NCI-H2227 (cell line): ENCODE results near the gene MED27.
"Not testable (repeated sequence)": the region's sequence is repeated elsewhere in the genome, so short reads cannot be mapped to it uniquely, and the experiment has no call there.

Source experiments
- DNase-seq: peaks from one replicate; lab custom pipeline; 2025; ENCODE audit not compliant: unreplicated experiment; lab: John Stamatoyannopoulos, UW

MED27 gene

DNA sequence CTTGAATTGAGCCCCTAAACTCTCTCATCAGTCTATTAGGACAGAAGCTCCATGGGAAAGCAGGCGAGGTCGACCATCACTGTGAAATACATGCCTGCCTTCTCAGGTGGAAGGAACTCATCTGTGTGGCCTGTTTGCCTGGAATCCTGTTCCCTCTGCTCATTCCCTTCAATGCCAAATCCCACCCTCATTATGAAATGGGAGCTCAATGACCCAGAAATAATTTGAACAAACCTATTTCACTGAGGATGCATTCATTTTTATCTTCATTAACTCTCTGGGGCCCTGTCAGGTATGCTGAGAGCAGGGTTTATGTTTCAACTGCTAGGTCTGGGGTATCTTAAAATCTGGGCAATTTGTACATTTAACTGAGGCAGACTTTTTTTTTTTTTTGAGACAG is 142.2 kb downstream of the MED27 start:
- DNase-seq, result no peak

DNA sequence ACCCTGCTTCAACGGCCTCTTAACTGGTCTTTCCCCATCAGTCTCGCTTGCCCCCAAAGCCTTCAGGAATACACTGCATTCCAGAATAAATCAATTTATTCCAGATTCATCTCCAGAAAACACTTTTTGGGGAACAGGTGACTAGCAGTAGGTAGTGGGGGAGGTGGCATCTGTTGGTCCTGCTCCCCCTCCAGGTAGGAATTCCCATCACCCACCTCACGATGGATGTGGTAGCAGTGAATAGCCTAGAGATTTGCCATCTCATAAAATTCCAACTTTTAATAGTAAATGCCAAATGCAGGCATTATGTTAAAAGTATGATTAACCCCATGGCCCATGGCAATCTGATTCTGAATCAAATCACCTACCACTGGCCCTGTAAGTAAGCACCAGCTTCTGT is 142.7 kb downstream of the MED27 start:
- DNase-seq, result no peak

DNA sequence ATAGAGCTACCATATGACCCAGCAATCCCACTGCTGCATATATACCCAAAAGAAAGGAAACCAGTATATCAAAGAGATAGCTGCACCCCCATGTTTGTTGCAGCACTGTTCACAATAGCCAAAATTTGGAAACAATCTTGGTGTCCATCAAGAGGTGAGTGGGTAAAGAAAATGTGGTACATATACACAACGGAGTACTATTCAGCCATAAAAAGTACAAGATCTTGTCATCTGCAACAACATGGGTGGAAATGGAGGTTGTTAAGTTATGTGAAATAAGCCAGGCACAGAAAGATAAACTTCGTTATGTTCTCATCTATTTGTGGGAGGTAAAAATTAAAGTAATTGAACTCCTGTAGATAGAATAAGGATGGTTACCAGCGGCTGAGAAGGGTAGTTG is 145.0 kb downstream of the MED27 start:
- no peak for DNase-seq

DNA sequence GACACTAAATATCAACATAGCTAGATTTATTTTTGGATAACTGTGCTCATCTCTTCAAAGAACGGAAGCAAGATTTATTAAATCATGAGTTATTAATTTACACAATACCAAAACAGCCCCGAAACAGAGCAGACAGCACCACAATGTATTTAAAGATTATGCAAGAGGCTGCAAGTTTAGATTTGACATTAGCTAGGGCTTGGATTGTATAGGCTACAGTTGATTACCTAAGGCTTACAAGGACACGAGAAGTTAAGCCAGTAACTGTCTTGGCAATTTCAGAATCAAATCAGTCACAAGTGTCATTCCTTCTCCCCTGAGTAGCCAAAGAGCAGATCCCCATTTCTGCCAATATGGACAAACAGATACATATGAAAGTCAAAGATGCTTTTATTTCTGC is 152.6 kb downstream of the MED27 start:
- no peak for DNase-seq

DNA sequence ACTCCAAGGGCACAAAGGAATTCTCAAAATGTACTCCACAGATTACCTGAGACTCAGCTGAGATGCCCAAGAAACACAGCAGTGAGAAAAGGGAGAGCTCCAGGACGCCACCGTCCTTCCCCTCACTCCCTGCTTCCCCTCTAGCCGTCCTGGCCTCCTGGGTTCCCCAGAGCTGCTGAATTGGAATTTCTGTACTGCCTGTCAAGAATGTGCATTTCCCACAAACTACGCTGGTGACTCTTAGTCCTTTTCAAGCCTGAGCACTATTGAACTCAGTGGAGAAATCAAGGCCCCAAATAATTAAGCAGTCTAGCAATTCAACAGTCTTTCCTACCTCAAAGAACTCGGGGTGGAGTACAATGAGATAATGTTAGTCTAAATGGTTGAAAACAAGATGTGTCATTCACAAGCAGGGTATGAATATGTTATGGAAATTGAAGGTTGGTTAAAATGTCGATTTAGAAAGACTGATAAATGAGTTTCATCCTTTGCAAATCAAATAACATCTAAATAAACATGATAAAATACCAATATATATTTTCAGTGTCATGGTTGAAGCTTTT is 153.2 kb downstream of the MED27 start:
- DNase-seq, result no peak

DNA sequence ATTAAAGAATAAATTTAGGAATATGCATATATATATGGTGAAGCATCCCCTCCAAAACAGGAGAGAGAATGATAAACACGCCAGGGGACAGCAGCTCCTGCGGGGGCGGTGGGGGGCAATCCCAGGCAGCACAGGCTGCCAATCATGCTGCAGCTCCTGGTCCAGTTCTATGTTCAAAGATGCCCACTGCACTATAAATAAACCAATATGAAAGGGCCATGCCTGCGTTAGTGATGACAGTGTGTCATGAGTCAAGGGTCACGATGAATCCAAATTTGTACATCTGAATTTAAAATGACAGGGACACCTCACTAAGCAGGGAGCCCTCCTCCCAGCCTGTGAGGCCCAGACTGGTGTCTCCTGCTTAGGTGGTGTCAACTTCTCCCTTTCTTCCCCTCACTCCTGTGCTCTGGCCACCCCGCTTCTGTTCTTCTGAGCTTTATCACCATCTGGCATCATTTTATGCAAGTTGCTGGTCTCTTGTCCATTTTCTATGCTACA is 153.9 kb downstream of the MED27 start:
- DNase-seq, result no peak

DNA sequence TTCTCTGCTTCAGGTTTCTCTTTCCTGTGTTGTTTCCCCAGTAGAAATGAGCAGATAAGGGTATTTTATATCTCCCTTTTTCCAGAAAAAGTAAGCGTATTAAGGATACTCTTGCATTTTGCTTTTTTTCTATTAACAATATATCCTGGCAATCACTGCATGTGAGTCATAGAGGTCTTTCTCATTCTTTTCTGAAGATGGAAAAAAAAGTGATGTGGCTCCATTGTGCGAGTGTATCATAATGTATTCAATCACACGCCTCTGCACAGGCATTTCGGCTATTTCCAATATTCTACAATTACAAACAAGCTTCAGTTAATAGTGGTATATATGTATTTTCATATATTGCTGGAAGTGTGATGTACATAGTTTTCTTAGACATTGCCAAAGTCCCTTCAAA is 155.9 kb downstream of the MED27 start:
- no peak for DNase-seq

DNA sequence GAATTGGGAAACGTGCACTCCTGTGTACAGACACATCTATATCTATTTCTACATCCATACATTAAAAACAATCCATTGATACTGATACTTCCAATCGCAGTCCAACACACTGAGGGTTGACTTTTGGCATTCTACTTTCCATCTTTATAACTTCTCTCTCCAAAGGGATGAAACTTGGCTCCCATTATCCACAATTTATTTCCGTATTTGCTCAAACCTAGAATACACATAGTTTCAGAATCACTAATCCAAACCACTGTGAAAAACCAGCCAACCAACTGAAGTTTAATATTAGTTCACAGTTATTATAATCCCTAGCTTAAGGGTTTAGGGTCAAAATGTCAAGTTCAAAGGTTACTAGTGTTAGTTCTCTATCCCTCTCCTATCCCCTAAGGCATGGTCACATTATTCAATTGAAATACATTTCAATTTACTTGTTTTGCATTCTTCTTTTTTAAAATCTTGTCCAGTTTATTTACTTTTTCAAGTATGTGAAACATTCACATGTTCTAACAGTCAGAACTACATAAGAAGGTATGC is 156.5 kb downstream of the MED27 start:
- DNase-seq, result no peak

DNA sequence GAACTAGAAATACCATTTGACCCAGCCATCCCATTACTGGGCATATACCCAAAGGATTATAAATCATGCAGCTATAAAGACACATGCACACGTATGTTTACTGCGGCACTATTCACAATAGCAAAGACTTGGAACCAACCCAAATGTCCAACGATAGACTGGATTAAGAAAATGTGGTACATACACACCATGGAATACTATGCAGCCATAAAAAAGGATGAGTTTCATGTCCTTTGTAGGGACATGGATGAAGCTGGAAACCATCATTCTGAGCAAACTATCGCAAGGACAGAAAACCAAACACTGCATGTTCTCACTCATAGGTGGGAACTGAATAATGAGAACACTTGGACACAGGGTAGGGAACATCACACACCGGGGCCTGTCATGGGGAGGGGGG is 158.0 kb downstream of the MED27 start:
- DNase-seq, result not testable (repeated sequence)

DNA sequence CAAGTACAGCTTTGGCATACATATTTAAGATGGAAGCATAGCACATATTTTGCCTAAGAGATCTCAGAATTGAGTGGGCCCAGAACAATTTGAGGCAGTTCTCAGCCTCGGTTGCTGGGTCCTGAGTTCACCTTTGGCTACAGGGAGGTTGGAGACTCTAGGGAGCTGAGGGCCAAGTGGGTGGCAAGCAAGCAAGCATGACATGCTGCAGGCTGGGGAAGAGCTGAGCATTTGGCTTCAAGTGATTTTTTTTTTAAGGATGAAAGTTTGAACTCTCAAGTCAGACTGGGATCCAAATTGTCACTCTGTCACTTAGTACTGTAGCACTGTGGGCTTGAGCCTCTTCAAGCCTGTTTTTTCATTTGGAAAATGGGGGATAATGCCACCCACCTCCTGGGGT is 160.5 kb downstream of the MED27 start:
- no peak for DNase-seq

DNA sequence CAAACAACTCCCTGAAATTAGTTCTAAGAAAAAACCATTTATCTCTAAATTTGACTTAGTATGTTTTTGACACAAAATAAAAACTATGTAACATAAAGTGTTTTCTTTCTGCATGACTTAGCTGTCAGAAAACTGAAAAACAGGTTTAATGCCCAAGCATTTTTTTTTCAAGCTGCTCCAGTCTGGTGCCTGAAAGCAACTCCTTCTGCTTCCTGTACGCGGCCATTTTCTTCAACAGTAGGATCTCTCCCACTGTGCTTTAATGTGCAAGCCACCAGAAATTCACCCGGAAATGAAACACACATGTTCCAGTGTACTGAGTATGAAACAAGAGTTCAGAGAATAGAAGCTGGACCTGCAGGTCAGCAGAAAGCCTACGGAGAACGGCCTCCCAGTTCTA is 161.2 kb downstream of the MED27 start:
- peak; percentile 8 for DNase-seq

DNA sequence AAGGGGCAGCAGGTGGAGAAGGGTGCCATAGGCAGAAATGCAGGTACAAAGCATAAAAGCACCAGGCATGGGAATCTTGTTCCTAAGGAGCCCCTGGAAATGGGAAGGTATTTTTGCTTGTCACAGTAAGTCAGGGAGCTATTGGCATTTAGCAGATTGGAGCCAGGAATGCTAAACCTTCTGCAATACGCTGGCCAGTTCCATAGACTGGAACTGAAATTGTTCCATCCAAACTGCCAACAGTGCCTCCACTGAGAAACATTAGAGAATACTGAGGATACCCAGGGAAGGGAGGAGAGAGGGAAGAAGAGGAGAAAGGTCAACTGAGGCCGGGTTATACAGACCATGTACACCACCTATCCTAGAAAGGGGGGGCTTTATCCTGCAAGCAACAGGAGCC is 162.7 kb downstream of the MED27 start:
- DNase-seq, result no peak

DNA sequence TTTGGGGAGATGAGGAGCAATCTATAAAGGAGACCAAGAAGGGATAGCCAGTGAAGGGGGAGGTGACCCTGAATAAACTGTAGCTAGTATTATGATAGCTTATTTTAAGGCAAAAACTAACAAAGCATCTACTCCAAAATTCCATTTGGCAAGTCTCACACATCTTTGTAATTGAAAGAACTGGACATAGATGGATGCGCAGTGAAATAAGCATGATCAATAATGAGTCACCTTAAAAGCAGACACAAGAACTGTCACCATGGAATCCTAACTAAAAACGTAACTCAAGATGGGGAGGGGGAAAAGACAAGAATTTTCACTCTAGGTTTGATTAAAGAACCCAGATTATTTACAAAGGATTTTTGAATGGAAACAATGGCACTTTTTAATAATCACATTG is 164.5 kb downstream of the MED27 start:
- DNase-seq, result no peak

DNA sequence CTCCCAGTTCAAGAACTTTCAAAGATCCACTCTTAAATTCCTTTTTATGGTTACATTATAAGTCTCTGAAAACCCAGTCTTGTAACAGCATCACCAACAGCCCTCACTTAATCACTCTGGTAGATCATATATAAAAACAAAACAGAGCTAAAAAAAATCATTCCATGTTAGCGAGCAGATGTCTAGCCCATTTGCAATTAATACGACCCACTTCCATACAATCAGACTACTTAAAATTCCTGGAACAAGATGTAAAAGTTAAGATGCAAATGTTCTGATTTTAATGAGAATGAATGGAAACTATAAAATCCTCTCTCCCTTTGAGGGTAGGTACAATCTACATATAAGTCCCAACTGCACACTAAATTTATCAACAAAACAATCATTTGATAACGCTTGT is 167.0 kb downstream of the MED27 start:
- no peak for DNase-seq

DNA sequence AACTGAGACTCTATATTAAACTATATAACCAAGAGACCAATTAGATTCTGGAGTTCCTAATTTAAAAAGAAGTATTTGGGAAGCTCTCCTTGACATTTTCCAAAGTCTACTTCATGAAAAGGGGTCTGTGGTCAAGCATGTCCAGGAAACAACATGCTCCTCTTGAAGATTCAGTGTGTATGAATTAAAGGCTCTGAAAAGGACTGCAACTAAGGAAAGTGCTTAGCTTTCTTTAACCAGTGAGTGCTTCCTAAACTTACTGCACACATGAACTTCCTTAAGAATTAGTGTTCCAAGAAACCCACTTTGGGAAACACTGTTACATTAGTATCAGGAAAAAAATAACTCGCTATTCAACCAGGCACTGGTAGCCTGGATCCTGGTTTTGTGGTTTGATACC is 167.6 kb downstream of the MED27 start:
- no peak for DNase-seq

DNA sequence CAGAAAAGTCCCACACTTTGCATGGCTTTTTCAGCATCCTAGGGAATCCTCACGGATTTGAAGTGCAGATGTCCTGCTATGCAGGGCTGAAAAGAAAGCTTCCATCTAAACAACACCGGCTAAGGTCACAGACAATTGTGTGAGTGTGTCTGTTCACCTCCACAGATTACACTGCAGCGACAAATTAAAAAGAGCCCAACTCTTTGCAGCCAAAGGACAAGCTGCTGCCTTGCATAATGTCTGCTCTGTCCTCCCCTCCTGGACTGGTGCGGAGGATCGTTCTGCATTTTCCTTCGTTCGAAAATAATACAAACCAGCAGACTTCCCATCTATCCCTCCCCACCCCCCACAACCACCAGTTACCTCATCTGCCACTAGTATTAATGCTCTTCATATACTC is 169.1 kb downstream of the MED27 start:
- no peak for DNase-seq

DNA sequence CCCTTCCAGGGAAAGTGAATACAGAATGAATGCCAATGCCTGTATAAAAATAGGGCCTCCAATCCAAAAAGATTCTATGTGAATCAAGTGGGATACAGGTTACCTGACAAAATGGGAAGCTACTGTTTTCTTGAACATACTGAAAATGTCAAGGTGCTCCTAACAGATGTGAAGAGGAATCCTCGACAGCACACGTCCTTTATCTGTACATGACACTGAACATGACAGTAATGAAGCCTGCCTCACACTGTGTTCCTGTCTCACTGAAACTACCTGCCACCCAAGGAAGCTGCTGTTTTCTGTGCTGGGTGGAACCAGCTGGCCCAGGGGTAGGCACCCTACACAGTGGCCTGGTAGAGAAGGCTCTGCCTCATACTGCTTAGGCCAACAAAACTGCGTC is 174.5 kb downstream of the MED27 start:
- no peak for DNase-seq

DNA sequence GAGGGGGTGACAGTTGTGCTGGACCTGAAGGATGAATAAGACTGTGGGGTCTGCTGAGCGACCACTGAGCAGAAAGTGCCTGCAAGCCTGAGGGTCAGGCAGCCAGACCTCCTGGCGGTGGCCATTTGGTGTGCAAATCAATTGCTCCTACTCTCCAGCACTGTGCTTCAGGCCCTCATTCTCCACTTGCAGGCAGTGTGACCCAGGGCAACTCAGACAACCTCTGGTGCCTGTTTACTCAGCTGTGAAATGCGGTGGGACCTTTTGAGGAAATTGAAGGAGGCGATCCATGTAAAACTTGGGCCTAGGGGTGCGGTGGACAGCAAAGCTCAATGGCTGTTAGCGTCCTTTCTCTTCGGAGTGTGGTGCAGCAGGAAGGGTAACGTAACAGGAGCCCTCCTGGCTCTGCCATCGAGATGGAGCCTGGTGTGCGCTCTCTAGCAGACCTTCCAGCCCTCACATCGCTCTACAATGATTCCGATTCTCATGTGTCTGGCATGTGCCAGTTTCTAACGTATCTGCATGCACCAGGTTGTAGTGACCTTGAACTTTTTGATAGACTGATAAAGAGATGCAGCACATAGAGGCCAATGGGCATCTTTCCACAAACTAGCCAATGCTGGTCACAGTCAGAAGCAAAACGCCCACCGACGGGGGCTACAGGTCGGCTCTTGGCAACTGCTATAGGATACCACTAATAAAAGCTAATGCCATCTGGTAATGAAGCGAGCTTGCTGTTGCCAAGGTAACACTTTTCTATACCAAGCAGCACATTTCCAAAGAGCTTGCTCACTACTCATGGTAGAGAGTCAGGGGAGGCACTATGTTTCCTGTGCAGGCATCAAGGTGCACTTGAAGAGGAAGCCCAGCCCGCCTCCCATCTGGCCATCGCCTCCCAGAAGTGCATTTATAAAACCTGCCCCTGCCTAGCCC is 180.1 kb downstream of the MED27 start:
- DNase-seq, result no peak

DNA sequence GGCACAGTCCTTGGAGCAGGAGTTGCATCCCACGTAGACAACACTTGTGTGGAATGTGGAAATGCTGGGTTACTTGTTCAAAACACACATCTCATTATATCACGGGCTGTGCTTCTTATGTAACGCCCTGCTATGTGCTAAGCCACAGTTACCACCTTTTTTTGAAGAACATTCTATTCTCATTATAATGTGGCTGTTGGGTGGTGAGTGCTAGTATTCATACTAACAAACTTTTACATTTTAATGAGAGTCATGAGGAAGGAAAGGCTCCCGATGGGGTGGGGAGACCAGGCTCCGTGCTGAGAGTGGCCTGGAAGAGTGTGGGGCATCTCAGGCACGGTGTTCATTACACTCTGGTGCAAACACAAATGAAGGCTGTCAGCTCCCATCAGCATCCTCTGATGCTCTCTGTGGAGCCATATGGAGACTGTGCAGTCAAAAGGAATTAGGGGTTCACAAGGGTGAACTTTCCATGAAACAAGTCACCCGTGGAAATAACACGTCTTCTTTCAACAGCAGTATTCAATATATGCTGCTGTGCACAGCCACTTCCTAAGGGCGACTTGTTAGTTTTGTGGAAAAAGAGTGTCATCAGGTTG is 186.7 kb downstream of the MED27 start:
- DNase-seq, result no peak

DNA sequence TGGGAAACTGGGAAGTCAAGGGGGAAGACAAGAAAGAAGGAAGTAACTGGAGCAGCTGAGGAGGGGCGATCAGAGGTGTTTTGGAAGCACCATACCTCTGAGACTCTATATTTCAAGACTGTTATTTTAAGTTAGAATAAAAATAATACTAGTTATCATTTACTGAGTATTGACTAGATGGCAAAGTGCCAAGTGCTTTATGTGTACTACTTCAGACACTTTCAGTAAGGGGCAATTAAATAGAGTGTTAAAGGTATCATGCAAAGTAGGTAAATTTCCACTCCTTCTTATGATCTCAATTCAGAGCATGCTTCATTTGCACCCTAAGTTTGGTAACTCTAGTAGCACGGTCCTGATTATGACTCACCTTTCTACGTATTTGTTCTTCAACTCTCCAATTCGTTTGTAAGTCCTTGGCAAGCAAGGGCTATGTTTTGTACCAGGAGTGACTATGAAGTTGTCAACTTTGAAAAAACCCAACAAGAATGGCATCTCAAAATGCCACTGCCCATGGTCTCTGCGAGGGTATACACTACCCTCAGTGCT is 187.4 kb downstream of the MED27 start:
- DNase-seq, result no peak

DNA sequence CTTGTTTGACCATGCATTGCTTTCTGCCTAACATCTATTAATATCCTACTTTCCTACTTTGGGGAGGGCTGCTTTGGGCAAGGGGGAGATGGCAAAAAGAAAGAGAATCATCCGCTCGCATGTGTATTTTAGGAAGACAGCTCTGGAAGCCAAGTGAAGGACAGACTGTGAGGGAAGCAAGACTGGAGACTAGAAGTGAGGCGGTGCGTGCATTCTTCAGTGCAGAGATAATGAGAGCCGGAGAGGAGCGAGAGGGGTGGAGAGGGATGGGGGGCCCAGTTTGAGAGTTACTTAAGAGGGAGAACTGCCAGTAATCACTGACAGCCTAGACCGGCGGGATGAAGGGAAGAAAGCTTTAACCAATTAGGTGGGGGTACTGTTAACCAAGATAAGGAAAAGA is 188.1 kb downstream of the MED27 start:
- DNase-seq, result no peak
